K562 (cell line): ENCODE measurements around the gene STX7. TPM values are rescaled to one million over a fixed set of nuclear protein-coding genes. Genes with fewer than 3 reads are reported as not detected.

Source experiments
- ELK1 ChIP-seq: sonication (generic); formaldehyde crosslinking; IDR thresholded peaks from 2 replicates; pipeline ENCODE4 v1.8.1; 2022; ENCODE audit warnings: missing genetic modification reagents
- MXI1 ChIP-seq: IDR thresholded peaks from 2 replicates; pipeline ENCODE4 v1.6.1; 2011; ENCODE audit warnings: low read depth, mild to moderate bottlenecking, improper control_type of control experiment, low read length
- NFYB ChIP-seq: IDR thresholded peaks from 2 replicates; pipeline ENCODE4 v1.6.1; 2011; ENCODE audit warnings: mild to moderate bottlenecking, moderate library complexity; ENCODE audit not compliant: insufficient read length; ENCODE audit errors: extremely low read depth
- RNF219 ChIP-seq: fragments of 250-450 bp; sonication (Bioruptor Pico); IDR thresholded peaks from 2 replicates; pipeline ENCODE4 v1.5.0; 2022; ENCODE audit warnings: mild to moderate bottlenecking
- ZBTB7A ChIP-seq: IDR thresholded peaks from 2 replicates; pipeline ENCODE4 v1.6.1; 2011; ENCODE audit warnings: low read depth, mild to moderate bottlenecking, low read length, moderate library complexity, borderline replicate concordance; ENCODE audit not compliant: control insufficient read depth
- ZNF449 ChIP-seq: fragments of 250-450 bp; sonication (Bioruptor Pico); IDR thresholded peaks from 2 replicates; pipeline ENCODE4 v1.8.0; 2022; ENCODE audit warnings: moderate library complexity, mild to moderate bottlenecking, inconsistent platforms
- polyA plus RNA-seq, 8 experiments: library from polyadenylated mRNA; depleted of rRNA in 4 of 8; stranded (reverse) in 5 of 8; unstranded in 3 of 8; fragments of >200 nt; fragmentation: Nextera tagmentation in 2 of 8; fragmentation: Illumina TruSeq in 1 of 8; extraction: Ambion mirVana in 2 of 8; extraction: Trizol in 1 of 8; gene quantifications; 2 replicates each; pipeline versions ENCODE4 v1.2.1 to v1.2.3, GENCODE V29; 2011 to 2014; ENCODE audit warnings: inconsistent platforms in 1 of 8, missing spikeins in 1 of 8
- total RNA-seq, 7 experiments: library from RNA; depleted of rRNA in 6 of 7; stranded (reverse); fragments of >200 nt in 6 of 7; fragmentation: Illumina TruSeq in 2 of 7; extraction: Trizol in 2 of 7; gene quantifications; 2 replicates each; pipeline versions ENCODE4 v1.2.1 to v1.2.3, GENCODE V29; 2011 to 2021; ENCODE audit warnings: low replicate concordance in 1 of 7

The STX7 gene
- total and polyA plus RNA-seq, 9 of the 15 experiments (the other 6 are each of a cell fraction or from before 2014, with no cell fraction given): 13.0 to 34.4 (median 25.3) TPM

GRCh38 chr6:132537977-132538376, 25.1 kb upstream of the STX7 start, which contains the start of gene TAAR9 (continued):
- TF ChIP-seq RNF219 (CRISPR knock-in tag): no peak
- no peak for TF ChIP-seq ZNF449 (CRISPR knock-in tag)
- no peak for TF ChIP-seq ELK1 (CRISPR knock-in tag)
- TF ChIP-seq MXI1: no peak
- TF ChIP-seq ZBTB7A: no peak
- no peak for TF ChIP-seq NFYB
- TF ChIP-seq, all 486 proteins: peak for 0
